Keratinocyte (primary cell): Measurements from ENCODE around the gene PKD1. TPM values are rescaled to one million over a fixed set of nuclear protein-coding genes. Genes with fewer than 3 reads are reported as not detected.

ENCODE experiments used
- DNase-seq: peaks from one replicate; pipeline ENCODE4 v3.0.0-alpha.2; 2011; ENCODE audit warnings: low read depth, missing footprints, low spot score
- FAIRE-seq: peaks from 2 replicates; lab custom pipeline; 2011; peaks lifted over from hg19 to GRCh38; lab: Jason Lieb, UNC
- H2AFZ ChIP-seq: 2 replicates; pipeline ENCODE4 v1.6.0; 2012; ENCODE audit warnings: low read length, control low read depth, inconsistent platforms; ENCODE audit not compliant: control insufficient read depth
- H3K27ac ChIP-seq: 2 replicates; pipeline ENCODE4 v1.5.1; 2011; ENCODE audit warnings: low read length; ENCODE audit not compliant: control insufficient read depth, insufficient read depth
- H3K27me3 ChIP-seq: 3 replicates; pipeline ENCODE4 v1.6.0; 2011; ENCODE audit warnings: low read length; ENCODE audit not compliant: control insufficient read depth, insufficient read depth; ENCODE audit errors: extremely low read depth
- H3K36me3 ChIP-seq, 2 experiments: 2 replicates in 1 of 2; 3 replicates in 1 of 2; pipeline ENCODE4 v1.5.1; 2011; ENCODE audit warnings: low read length in 2 of 2, mild to moderate bottlenecking in 1 of 2; ENCODE audit not compliant: control insufficient read depth in 2 of 2, insufficient read depth in 2 of 2; ENCODE audit errors: extremely low read depth in 1 of 2
- H3K4me1 ChIP-seq: 3 replicates; pipeline ENCODE4 v1.5.1; 2011; ENCODE audit warnings: low read length; ENCODE audit not compliant: control insufficient read depth, insufficient read depth; ENCODE audit errors: extremely low read depth
- H3K4me2 ChIP-seq: 3 replicates; pipeline ENCODE4 v1.6.0; 2011; ENCODE audit warnings: low read depth, low read length; ENCODE audit not compliant: control insufficient read depth, insufficient read depth; ENCODE audit errors: extremely low read depth
- H3K4me3 ChIP-seq, 3 experiments: fragments of 200-600 bp in 1 of 3; sonication (generic) in 1 of 3; 2 replicates in 2 of 3; 3 replicates in 1 of 3; pipeline ENCODE4 v1.5.1; 2011 to 2016; ENCODE audit warnings: low read length in 3 of 3, mild to moderate bottlenecking in 3 of 3, control low read depth in 2 of 3, inconsistent platforms in 1 of 3, low read depth in 1 of 3, mixed read lengths in 1 of 3, mixed run types in 1 of 3, moderate library complexity in 1 of 3; ENCODE audit not compliant: control insufficient read depth in 2 of 3, insufficient read depth in 2 of 3; ENCODE audit errors: extremely low read depth in 1 of 3
- H3K79me2 ChIP-seq: 2 replicates; pipeline ENCODE4 v1.6.0; 2012; ENCODE audit warnings: low read length; ENCODE audit not compliant: control insufficient read depth, insufficient read depth
- H3K9ac ChIP-seq: 3 replicates; pipeline ENCODE4 v1.6.0; 2011; ENCODE audit warnings: low read length; ENCODE audit not compliant: control insufficient read depth, insufficient read depth; ENCODE audit errors: extremely low read depth
- H3K9me1 ChIP-seq: 3 replicates; pipeline ENCODE4 v1.6.0; 2011; ENCODE audit warnings: low read length; ENCODE audit not compliant: control insufficient read depth, insufficient read depth; ENCODE audit errors: extremely low read depth
- H3K9me3 ChIP-seq: 2 replicates; pipeline ENCODE4 v1.5.1; 2012; ENCODE audit warnings: low read depth, low read length; ENCODE audit not compliant: control insufficient read depth
- H4K20me1 ChIP-seq: 3 replicates; pipeline ENCODE4 v1.6.0; 2011; ENCODE audit warnings: low read length; ENCODE audit not compliant: control insufficient read depth, insufficient read depth; ENCODE audit errors: extremely low read depth
- EZH2 ChIP-seq: IDR thresholded peaks from one replicate; pipeline ENCODE4 v1.6.1; 2012; ENCODE audit warnings: inconsistent platforms, mild to moderate bottlenecking, low read length, moderate library complexity
- dilution Hi-C: fragments of 300-500 bp; cut with MboI; formaldehyde crosslinking; loops from one replicate; pipeline ENCODE4 v1.7.0; 2020; ENCODE audit warnings: low sequenced_read_pairs; ENCODE audit not compliant: extremely low pct_ligation_motif_present
- polyA plus RNA-seq, 5 experiments: library from polyadenylated mRNA; depleted of rRNA in 3 of 5; stranded (reverse) in 3 of 5; stranded (forward) in 1 of 5; unstranded in 1 of 5; fragments of >200 nt; gene quantifications; 1 replicate in 1 of 5; 2 replicates in 3 of 5; 3 replicates in 1 of 5; pipeline versions ENCODE4 v1.2.1 to v1.2.3, GENCODE V29; 2011 to 2012; ENCODE audit warnings: missing spikeins in 2 of 5, low read depth in 1 of 5, low replicate concordance in 1 of 5
- TF ChIP-seq, protein P1 (sequence below), 3 experiments: IDR thresholded peaks in 1 of 3; conservative IDR thresholded peaks in 1 of 3; optimal IDR thresholded peaks in 1 of 3; 2 replicates in 2 of 3; 3 replicates in 1 of 3; pipeline versions ENCODE3 to v1.5.1; 2011; ENCODE audit warnings: low read length in 3 of 3, mild to moderate bottlenecking in 3 of 3, moderate library complexity in 2 of 3, control low read depth in 1 of 3, inconsistent platforms in 1 of 3; ENCODE audit not compliant: insufficient read depth in 2 of 3; ENCODE audit errors: extremely low read depth in 1 of 3

Gene PKD1
- polyA plus RNA-seq, 1 donor (not counting 4 experiments of a cell fraction or from before 2014, with no cell fraction given), result 10.6 TPM

DNA sequence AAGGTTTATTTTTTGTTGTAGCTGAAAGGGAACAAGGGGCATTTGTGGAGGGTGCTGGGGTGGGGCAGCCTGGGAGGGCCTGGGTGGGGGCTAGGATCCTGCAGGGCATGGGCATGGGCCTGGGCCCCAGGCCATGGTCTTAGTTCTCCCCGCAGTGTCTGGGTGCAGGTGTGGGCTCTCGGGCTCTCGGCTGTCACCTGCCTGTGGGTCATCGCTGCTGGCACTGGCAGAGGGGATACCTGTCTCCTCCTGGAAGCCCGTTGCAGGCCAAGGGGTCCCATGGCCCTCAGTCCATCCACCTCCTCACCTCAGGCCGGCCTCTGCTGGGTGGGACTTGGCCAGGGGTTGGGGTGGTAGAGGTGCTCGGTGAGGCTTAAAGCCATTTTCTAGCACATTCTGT, 57.6 kb downstream of the PKD1 start:
- H3K4me2 ChIP-seq, result peak overlapping the region; percentile 49
- DNase-seq, result no peak
- H4K20me1 ChIP-seq, result no peaks in the 10 kb centered on the region
- dilution Hi-C loops, result no loop called here
- no peak overlapping the region for H3K9ac ChIP-seq
- H3K79me2 ChIP-seq, result no peaks in the 10 kb centered on the region
- no peaks in the 10 kb centered on the region for H3K9me3 ChIP-seq
- peak overlapping the region; percentile 4 for H3K27ac ChIP-seq
- no peaks in the 10 kb centered on the region for H3K27me3 ChIP-seq
- H2AFZ ChIP-seq, result no peak overlapping the region
- H3K4me3 ChIP-seq, result no peak overlapping the region
- H3K9me1 ChIP-seq, result no peaks in the 10 kb centered on the region
- H3K36me3 ChIP-seq, result peaks cover 31 to 32% of the 10 kb centered on the region in 2 experiments
- TF ChIP-seq EZH2, result no peak
- TF ChIP-seq, protein P1, sequence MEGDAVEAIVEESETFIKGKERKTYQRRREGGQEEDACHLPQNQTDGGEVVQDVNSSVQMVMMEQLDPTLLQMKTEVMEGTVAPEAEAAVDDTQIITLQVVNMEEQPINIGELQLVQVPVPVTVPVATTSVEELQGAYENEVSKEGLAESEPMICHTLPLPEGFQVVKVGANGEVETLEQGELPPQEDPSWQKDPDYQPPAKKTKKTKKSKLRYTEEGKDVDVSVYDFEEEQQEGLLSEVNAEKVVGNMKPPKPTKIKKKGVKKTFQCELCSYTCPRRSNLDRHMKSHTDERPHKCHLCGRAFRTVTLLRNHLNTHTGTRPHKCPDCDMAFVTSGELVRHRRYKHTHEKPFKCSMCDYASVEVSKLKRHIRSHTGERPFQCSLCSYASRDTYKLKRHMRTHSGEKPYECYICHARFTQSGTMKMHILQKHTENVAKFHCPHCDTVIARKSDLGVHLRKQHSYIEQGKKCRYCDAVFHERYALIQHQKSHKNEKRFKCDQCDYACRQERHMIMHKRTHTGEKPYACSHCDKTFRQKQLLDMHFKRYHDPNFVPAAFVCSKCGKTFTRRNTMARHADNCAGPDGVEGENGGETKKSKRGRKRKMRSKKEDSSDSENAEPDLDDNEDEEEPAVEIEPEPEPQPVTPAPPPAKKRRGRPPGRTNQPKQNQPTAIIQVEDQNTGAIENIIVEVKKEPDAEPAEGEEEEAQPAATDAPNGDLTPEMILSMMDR (optimal IDR thresholded peaks at IDR 0.05 in 1 of 3, IDR thresholded peaks at IDR 0.05 in 1 of 3, conservative IDR thresholded peaks at IDR 0.05 in 1 of 3; ENCODE audit: extremely low read depth in 1 of 3, insufficient read depth in 2 of 3, low read length in 3 of 3), result no peak
- peaks cover 15% of the 10 kb centered on the region for H3K4me1 ChIP-seq
- no peak for FAIRE-seq

DNA sequence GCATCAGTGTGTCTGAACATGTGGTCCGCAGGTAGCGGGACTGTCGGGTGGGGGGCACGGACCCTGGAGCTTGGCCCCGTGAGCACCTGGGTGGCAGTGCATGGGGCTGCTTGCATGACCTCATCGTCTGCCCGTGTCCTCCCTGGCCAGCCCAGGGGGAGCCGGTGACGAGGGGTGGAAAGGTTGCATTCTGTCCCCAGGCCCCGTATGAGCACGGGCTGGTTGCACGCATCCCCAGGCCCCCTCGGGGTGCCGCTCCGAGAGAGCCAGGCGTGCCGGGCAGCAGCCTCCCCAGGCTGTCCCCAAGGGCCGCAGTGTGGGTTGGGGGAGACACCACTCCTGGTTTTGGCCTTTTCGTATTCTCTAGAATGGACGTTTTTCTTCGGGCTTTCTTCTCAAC, 58.0 kb downstream of the PKD1 start:
- Histone ChIP-seq H3K4me3 (no peak overlapping the region), H2AFZ (no peak overlapping the region), H4K20me1 (no peaks in the 10 kb centered on the region), H3K4me2 (no peak overlapping the region), H3K9me3 (no peaks in the 10 kb centered on the region), H3K79me2 (no peaks in the 10 kb centered on the region), H3K9ac (no peak overlapping the region), H3K9me1 (no peaks in the 10 kb centered on the region), H3K4me1 (peaks cover 15% of the 10 kb centered on the region), H3K27ac (no peak overlapping the region), H3K36me3 (peaks cover 29 to 32% of the 10 kb centered on the region in 2 experiments), H3K27me3 (no peaks in the 10 kb centered on the region)
- TF ChIP-seq EZH2, result no peak
- TF ChIP-seq, protein P1 (optimal IDR thresholded peaks at IDR 0.05 in 1 of 3, IDR thresholded peaks at IDR 0.05 in 1 of 3, conservative IDR thresholded peaks at IDR 0.05 in 1 of 3; ENCODE audit: extremely low read depth in 1 of 3, insufficient read depth in 2 of 3, low read length in 3 of 3), result no peak
- FAIRE-seq (no peak), DNase-seq (no peak)
- dilution Hi-C loops, result no loop called here
